GM18498 (cell line): ENCODE results near the gene NXPE3.
"Not testable (repeated sequence)": the region's sequence is repeated elsewhere in the genome, so short reads cannot be mapped to it uniquely, and the experiment has no call there.

Experiments used
- ATAC-seq: cut with Tn5 transposase; IDR thresholded peaks from one replicate; pipeline ENCODE4 v1.9.1; 2021; ENCODE audit warnings: mild to moderate bottlenecking, moderate library complexity; ENCODE audit not compliant: unreplicated experiment

NXPE3 gene

GRCh38 chr3:101851072-101851770 is 72.2 kb downstream of the NXPE3 start:
- no peak for ATAC-seq

- ATAC-seq: no peak
Observed at GRCh38 chr3:101851850-101852714, 73.1 kb downstream of the NXPE3 start.

- ATAC-seq: no peak
Observed at GRCh38 chr3:101852983-101853840, 74.2 kb downstream of the NXPE3 start.

GRCh38 chr3:101853982-101854381 is 75.0 kb downstream of the NXPE3 start:
- ATAC-seq: no peak

- no peak for ATAC-seq
Observed at GRCh38 chr3:101854608-101855304, 75.7 kb downstream of the NXPE3 start.

- ATAC-seq: no peak
Observed at GRCh38 chr3:101857301-101857741, 78.3 kb downstream of the NXPE3 start.

- no peak for ATAC-seq
Observed at GRCh38 chr3:101858464-101859030, 79.5 kb downstream of the NXPE3 start.

- ATAC-seq: no peak
Observed at GRCh38 chr3:101859882-101860448, 81.0 kb downstream of the NXPE3 start.

GRCh38 chr3:101861212-101861788 is 82.3 kb downstream of the NXPE3 start:
- ATAC-seq: peak; percentile 66

- no peak for ATAC-seq
Observed at GRCh38 chr3:101861789-101862415, 82.9 kb downstream of the NXPE3 start.

GRCh38 chr3:101862416-101863165 is 83.6 kb downstream of the NXPE3 start:
- no peak for ATAC-seq

- not testable (repeated sequence) for ATAC-seq
Observed at GRCh38 chr3:101864926-101865325, 85.9 kb downstream of the NXPE3 start.

GRCh38 chr3:101865751-101866509 is 86.9 kb downstream of the NXPE3 start:
- no peak for ATAC-seq

GRCh38 chr3:101867511-101867910 is 88.5 kb downstream of the NXPE3 start:
- no peak for ATAC-seq

GRCh38 chr3:101867996-101868395 is 89.0 kb downstream of the NXPE3 start:
- no peak for ATAC-seq

GRCh38 chr3:101868534-101869464 is 89.8 kb downstream of the NXPE3 start:
- ATAC-seq: no peak

- ATAC-seq: no peak
Observed at GRCh38 chr3:101870138-101870537, 91.1 kb downstream of the NXPE3 start.
